ENCODE results near the gene GRAMD2B.

DNA sequence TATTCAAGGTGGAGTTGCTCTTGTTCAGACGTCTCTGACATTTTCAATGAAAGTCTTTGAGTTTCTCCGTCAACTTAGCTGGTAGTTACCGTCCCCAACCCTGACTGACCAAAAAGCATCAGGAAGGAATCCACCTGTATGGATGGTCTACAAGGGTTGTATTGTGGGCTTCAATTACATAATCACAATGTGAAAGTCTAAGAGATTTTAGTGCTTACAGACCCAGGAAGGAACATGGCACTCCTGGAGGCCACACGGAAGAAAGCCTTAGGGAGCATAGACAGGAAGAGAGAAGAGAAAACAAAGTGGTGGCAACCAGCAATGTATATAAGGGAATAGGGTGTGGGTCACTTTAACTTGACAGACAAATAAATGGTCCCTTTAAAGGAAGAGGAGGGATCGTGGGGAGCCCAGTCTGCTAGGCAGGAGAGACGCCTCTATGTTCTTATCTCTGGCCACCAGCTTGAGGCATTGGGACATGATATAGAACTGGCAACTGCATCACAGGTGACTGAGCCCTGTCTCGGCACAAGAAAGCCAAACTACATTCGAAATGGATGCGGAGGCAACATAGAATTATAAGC, 91.4 kb downstream of the GRAMD2B start:
- TF ChIP-seq, protein P1, sequence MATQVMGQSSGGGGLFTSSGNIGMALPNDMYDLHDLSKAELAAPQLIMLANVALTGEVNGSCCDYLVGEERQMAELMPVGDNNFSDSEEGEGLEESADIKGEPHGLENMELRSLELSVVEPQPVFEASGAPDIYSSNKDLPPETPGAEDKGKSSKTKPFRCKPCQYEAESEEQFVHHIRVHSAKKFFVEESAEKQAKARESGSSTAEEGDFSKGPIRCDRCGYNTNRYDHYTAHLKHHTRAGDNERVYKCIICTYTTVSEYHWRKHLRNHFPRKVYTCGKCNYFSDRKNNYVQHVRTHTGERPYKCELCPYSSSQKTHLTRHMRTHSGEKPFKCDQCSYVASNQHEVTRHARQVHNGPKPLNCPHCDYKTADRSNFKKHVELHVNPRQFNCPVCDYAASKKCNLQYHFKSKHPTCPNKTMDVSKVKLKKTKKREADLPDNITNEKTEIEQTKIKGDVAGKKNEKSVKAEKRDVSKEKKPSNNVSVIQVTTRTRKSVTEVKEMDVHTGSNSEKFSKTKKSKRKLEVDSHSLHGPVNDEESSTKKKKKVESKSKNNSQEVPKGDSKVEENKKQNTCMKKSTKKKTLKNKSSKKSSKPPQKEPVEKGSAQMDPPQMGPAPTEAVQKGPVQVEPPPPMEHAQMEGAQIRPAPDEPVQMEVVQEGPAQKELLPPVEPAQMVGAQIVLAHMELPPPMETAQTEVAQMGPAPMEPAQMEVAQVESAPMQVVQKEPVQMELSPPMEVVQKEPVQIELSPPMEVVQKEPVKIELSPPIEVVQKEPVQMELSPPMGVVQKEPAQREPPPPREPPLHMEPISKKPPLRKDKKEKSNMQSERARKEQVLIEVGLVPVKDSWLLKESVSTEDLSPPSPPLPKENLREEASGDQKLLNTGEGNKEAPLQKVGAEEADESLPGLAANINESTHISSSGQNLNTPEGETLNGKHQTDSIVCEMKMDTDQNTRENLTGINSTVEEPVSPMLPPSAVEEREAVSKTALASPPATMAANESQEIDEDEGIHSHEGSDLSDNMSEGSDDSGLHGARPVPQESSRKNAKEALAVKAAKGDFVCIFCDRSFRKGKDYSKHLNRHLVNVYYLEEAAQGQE (tag by site-specific recombination; IDR thresholded peaks at IDR 0.05): no peak
- TF ChIP-seq, protein P2, sequence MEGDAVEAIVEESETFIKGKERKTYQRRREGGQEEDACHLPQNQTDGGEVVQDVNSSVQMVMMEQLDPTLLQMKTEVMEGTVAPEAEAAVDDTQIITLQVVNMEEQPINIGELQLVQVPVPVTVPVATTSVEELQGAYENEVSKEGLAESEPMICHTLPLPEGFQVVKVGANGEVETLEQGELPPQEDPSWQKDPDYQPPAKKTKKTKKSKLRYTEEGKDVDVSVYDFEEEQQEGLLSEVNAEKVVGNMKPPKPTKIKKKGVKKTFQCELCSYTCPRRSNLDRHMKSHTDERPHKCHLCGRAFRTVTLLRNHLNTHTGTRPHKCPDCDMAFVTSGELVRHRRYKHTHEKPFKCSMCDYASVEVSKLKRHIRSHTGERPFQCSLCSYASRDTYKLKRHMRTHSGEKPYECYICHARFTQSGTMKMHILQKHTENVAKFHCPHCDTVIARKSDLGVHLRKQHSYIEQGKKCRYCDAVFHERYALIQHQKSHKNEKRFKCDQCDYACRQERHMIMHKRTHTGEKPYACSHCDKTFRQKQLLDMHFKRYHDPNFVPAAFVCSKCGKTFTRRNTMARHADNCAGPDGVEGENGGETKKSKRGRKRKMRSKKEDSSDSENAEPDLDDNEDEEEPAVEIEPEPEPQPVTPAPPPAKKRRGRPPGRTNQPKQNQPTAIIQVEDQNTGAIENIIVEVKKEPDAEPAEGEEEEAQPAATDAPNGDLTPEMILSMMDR (tag by site-specific recombination; IDR thresholded peaks at IDR 0.05): no peak
- no peak for TF ChIP-seq KLF7 (tag by site-specific recombination; IDR thresholded peaks at IDR 0.05; ENCODE audit: borderline replicate concordance)
- no peak for TF ChIP-seq TCF7L2 (IDR thresholded peaks at IDR 0.05; ENCODE audit: borderline replicate concordance, low read depth, low read length)
- TF ChIP-seq ZNF776 (tag by site-specific recombination; IDR thresholded peaks at IDR 0.05; ENCODE audit: borderline replicate concordance): no peak
- TF ChIP-seq ZSCAN23 (tag by site-specific recombination; IDR thresholded peaks at IDR 0.05): no peak

Measured in HEK293 (cell line).